Endothelial cell of umbilical vein (primary cell): Measurements from ENCODE around the gene AVPR2. TPM values are rescaled to one million over a fixed set of nuclear protein-coding genes. Genes with fewer than 3 reads are reported as not detected.

ENCODE experiments used
- BruUV-seq: library from RNA; stranded (reverse); fragments of 400-500 nt; replicated peaks from 2 replicates; lab custom pipeline; 2021; lab: Mats Ljungman, UMichigan
- CTCF ChIA-PET: fragments of 300-600, 350-600 bp; sonication (Branson Sonifier 250); formaldehyde crosslinking; loops from one replicate; lab custom pipeline; 2021; ENCODE audit warnings: antibody characterized with exemption, inconsistent platforms; lab: Charles Lee
- POLR2A ChIA-PET: fragments of 300-600, 350-600 bp; sonication (Branson Sonifier 250); formaldehyde crosslinking; loops from one replicate; lab custom pipeline; 2021; ENCODE audit warnings: antibody characterized with exemption, inconsistent platforms; lab: Charles Lee
- DNase-seq: peaks from one replicate; pipeline ENCODE4 v3.0.0-alpha.2; 2011; ENCODE audit warnings: low read depth, low spot score
- FAIRE-seq: peaks from 2 replicates; lab custom pipeline; 2011; peaks lifted over from hg19 to GRCh38; lab: Jason Lieb, UNC
- H2AFZ ChIP-seq: 2 replicates; pipeline ENCODE4 v1.6.0; 2012; ENCODE audit warnings: low read depth, low read length, control low read depth, inconsistent platforms
- H3K27ac ChIP-seq: 2 replicates; pipeline ENCODE4 v1.5.1; 2011; ENCODE audit warnings: low read depth, mild to moderate bottlenecking, control low read depth, low read length, moderate library complexity; ENCODE audit not compliant: insufficient read depth
- H3K27me3 ChIP-seq, 2 experiments: 2 replicates each; pipeline versions ENCODE4 v1.6.0 to v1.6.1; 2011; ENCODE audit warnings: low read length in 2 of 2, mixed read lengths in 1 of 2; ENCODE audit not compliant: control insufficient read depth in 2 of 2, insufficient read depth in 2 of 2
- H3K36me3 ChIP-seq, 2 experiments: 2 replicates in 1 of 2; 3 replicates in 1 of 2; pipeline ENCODE4 v1.5.1; 2011; ENCODE audit warnings: low read length in 2 of 2, mild to moderate bottlenecking in 1 of 2, moderate library complexity in 1 of 2; ENCODE audit not compliant: control insufficient read depth in 2 of 2, insufficient read depth in 2 of 2; ENCODE audit errors: extremely low read depth in 1 of 2
- H3K4me1 ChIP-seq: 3 replicates; pipeline ENCODE4 v1.5.1; 2011; ENCODE audit warnings: mild to moderate bottlenecking, low read length; ENCODE audit not compliant: control insufficient read depth, insufficient read depth; ENCODE audit errors: extremely low read depth
- H3K4me2 ChIP-seq: 2 replicates; pipeline ENCODE4 v1.6.1; 2011; ENCODE audit warnings: low read length, control low read depth, mixed read lengths; ENCODE audit not compliant: insufficient read depth
- H3K4me3 ChIP-seq, 3 experiments: fragments of 200-600 bp in 1 of 3; sonication (generic), shearing (Covaris generic) in 1 of 3; replicated peaks in 1 of 3; 2 replicates each; pipeline ENCODE4 v1.5.1; 2011 to 2016; ENCODE audit warnings: control low read depth in 3 of 3, low read length in 3 of 3, mild to moderate bottlenecking in 2 of 3, inconsistent platforms in 1 of 3, low read depth in 1 of 3, moderate library complexity in 1 of 3; ENCODE audit not compliant: insufficient read depth in 1 of 3
- H3K79me2 ChIP-seq: 2 replicates; pipeline ENCODE4 v1.6.0; 2012; ENCODE audit warnings: low read length, inconsistent platforms; ENCODE audit not compliant: control insufficient read depth, insufficient read depth
- H3K9ac ChIP-seq: replicated peaks from 2 replicates; pipeline ENCODE3; 2011; ENCODE audit warnings: low read length, control low read depth; ENCODE audit not compliant: insufficient read depth; ENCODE audit errors: extremely low read depth
- H3K9me1 ChIP-seq: replicated peaks from 3 replicates; pipeline ENCODE4 v1.6.0; 2011; ENCODE audit warnings: mild to moderate bottlenecking, low read length; ENCODE audit not compliant: control insufficient read depth, insufficient read depth; ENCODE audit errors: extremely low read depth
- H3K9me3 ChIP-seq: replicated peaks from 2 replicates; pipeline ENCODE4 v1.5.1; 2012; ENCODE audit warnings: low read length, inconsistent platforms; ENCODE audit not compliant: control insufficient read depth, insufficient read depth
- H4K20me1 ChIP-seq: replicated peaks from 2 replicates; pipeline ENCODE3; 2011; ENCODE audit warnings: mild to moderate bottlenecking, low read length; ENCODE audit not compliant: control insufficient read depth, insufficient read depth; ENCODE audit errors: extremely low read depth
- CTCF ChIP-seq, 2 donors: IDR thresholded peaks; 1 replicate in 1 of 2; 2 replicates in 1 of 2; pipeline ENCODE4 v1.5.1; 2011; ENCODE audit warnings: low read length in 2 of 2, mild to moderate bottlenecking in 2 of 2, moderate library complexity in 2 of 2, control low read depth in 1 of 2, inconsistent platforms in 1 of 2, low read depth in 1 of 2; ENCODE audit not compliant: insufficient read depth in 1 of 2; ENCODE audit errors: extremely low read depth in 1 of 2
- EZH2 ChIP-seq: IDR thresholded peaks from 2 replicates; pipeline ENCODE4 v1.6.1; 2012; ENCODE audit warnings: borderline replicate concordance, low read depth, mild to moderate bottlenecking, moderate library complexity, low read length, inconsistent platforms; ENCODE audit not compliant: severe bottlenecking
- FOS ChIP-seq: IDR thresholded peaks from 2 replicates; pipeline ENCODE4 v1.6.1; 2011; ENCODE audit warnings: mild to moderate bottlenecking, low read length, moderate library complexity, borderline replicate concordance; ENCODE audit not compliant: insufficient read depth
- GATA2 ChIP-seq: IDR thresholded peaks from 2 replicates; pipeline ENCODE4 v1.7.0; 2011; ENCODE audit warnings: low read depth, mild to moderate bottlenecking, moderate library complexity, mixed read lengths, low read length; ENCODE audit not compliant: insufficient read length, insufficient read depth
- JUN ChIP-seq: IDR thresholded peaks from 2 replicates; pipeline ENCODE4 v1.6.1; 2011; ENCODE audit warnings: borderline replicate concordance, low read depth; ENCODE audit not compliant: insufficient read length, insufficient read depth
- MAX ChIP-seq: IDR thresholded peaks from 2 replicates; pipeline ENCODE4 v1.6.1; 2011; ENCODE audit not compliant: insufficient read depth, insufficient read length
- MYC ChIP-seq: IDR thresholded peaks from one replicate; pipeline ENCODE4 v1.6.1; 2011; ENCODE audit warnings: mild to moderate bottlenecking, low read depth, low read length
- POLR2A ChIP-seq: IDR thresholded peaks from 2 replicates; pipeline ENCODE4 v1.6.1; 2012; ENCODE audit warnings: low read depth, mild to moderate bottlenecking, control low read depth, low read length
- POLR2AphosphoS5 ChIP-seq: IDR thresholded peaks from 2 replicates; pipeline ENCODE4 v1.6.1; 2012; ENCODE audit warnings: low read depth, mild to moderate bottlenecking, control low read depth, low read length, moderate library complexity; ENCODE audit not compliant: insufficient read depth
- dilution Hi-C: fragments of 300-500 bp; cut with MboI; formaldehyde crosslinking; loops from one replicate; pipeline ENCODE4 v1.15.0; 2019; ENCODE audit warnings: low sequenced_read_pairs; ENCODE audit not compliant: extremely low pct_ligation_motif_present
- intact Hi-C: fragments of 100-400 bp; cut with micrococcal nuclease; formaldehyde crosslinking; loops from one replicate; pipeline ENCODE4 v1.10.0; 2022
- polyA plus RNA-seq, 4 experiments: library from polyadenylated mRNA; depleted of rRNA in 3 of 4; stranded (reverse) in 3 of 4; unstranded in 1 of 4; fragments of >200 nt; gene quantifications; 2 replicates each; pipeline versions ENCODE4 v1.2.1 to v1.2.3, GENCODE V29; 2011 to 2012; ENCODE audit warnings: missing spikeins in 1 of 4
- total RNA-seq: library from RNA; stranded (reverse); gene quantifications from 2 replicates; pipeline ENCODE4 v1.2.3, GENCODE V29; 2021

The AVPR2 gene
- total and polyA plus RNA-seq, 2 donors (not counting 3 experiments of a cell fraction or from before 2014, with no cell fraction given), result not detected

GRCh38 chrX:153866302-153867019, 38.0 kb upstream of the AVPR2 start:
- Histone ChIP-seq H3K9me1 (no peaks in the 10 kb centered on the region), H3K4me1 (no peaks in the 10 kb centered on the region), H2AFZ (no peak overlapping the region), H3K4me2 (no peak overlapping the region), H3K4me3 (no peak overlapping the region), H3K27ac (no peak overlapping the region), H3K9ac (no peak overlapping the region), H3K36me3 (no peaks in the 10 kb centered on the region), H3K27me3 (no peaks in the 10 kb centered on the region), H4K20me1 (no peaks in the 10 kb centered on the region), H3K9me3 (no peaks in the 10 kb centered on the region), H3K79me2 (no peaks in the 10 kb centered on the region)
- TF ChIP-seq POLR2AphosphoS5, result no peak
- TF ChIP-seq POLR2A, result no peak
- no peak for TF ChIP-seq MYC
- no peak for TF ChIP-seq FOS
- TF ChIP-seq CTCF (IDR thresholded peaks at IDR 0.05; ENCODE audit: extremely low read depth in 1 of 2, insufficient read depth in 1 of 2, low read depth in 1 of 2, low read length in 2 of 2), result no peak
- no peak for TF ChIP-seq GATA2
- no peak for TF ChIP-seq JUN
- TF ChIP-seq MAX, result no peak
- TF ChIP-seq EZH2, result no peak
- dilution Hi-C loops (no loop called here), intact Hi-C loops (no loop called here)
- ChIA-PET CTCF (no interaction called here), POLR2A (no interaction called here)
- no TSS peak for BruUV-seq
- DNase-seq (no peak), FAIRE-seq (no peak)
